ENCODE measurements around the gene LDLRAD3.

- TF ChIP-seq CEBPB (IDR thresholded peaks at IDR 0.05) (no peak), TAF1 (IDR thresholded peaks at IDR 0.05; ENCODE audit: low read depth) (no peak), USF1 (IDR thresholded peaks at IDR 0.05) (no peak), RAD21 (IDR thresholded peaks at IDR 0.05; ENCODE audit: low read depth) (no peak), FOXM1 (IDR thresholded peaks at IDR 0.05; ENCODE audit: borderline replicate concordance, low read depth) (no peak), REST (IDR thresholded peaks at IDR 0.05; ENCODE audit: low read depth) (no peak), MAX (IDR thresholded peaks at IDR 0.05) (no peak), CREB1 (IDR thresholded peaks at IDR 0.05; ENCODE audit: low read depth) (no peak), EP300 (IDR thresholded peaks at IDR 0.05; ENCODE audit: borderline replicate concordance) (no peak), YY1 (IDR thresholded peaks at IDR 0.05; ENCODE audit: low read depth) (no peak)
Observed at GRCh38 chr11:36264973-36265344, 321.1 kb downstream of the LDLRAD3 start.
